ENCODE results near the gene COMMD7.
"Not testable (repeated sequence)": the region's sequence is repeated elsewhere in the genome, so short reads cannot be mapped to it uniquely, and the experiment has no call there.

Gene COMMD7

GRCh38 chr20:32765230-32765875 is 22.1 kb upstream of the COMMD7 start:
- DNase-seq, result not testable (repeated sequence)

- no peak for DNase-seq
Measured at GRCh38 chr20:32764005-32764960, 21.0 kb upstream of the COMMD7 start.

GRCh38 chr20:32763202-32764004 is 20.1 kb upstream of the COMMD7 start:
- no peak for DNase-seq

GRCh38 chr20:32762754-32763201 is 19.5 kb upstream of the COMMD7 start:
- no peak for DNase-seq

- DNase-seq, result peak; percentile 33
Measured at GRCh38 chr20:32761831-32762753, 18.8 kb upstream of the COMMD7 start, which contains the start of gene DNMT3B. TSS of gene DNMT3B (plus strand) at chr20:32762385. CDS start at chr20:32780324, 17,939 bp downstream.

- DNase-seq, result no peak
Measured at GRCh38 chr20:32761417-32761830, 18.2 kb upstream of the COMMD7 start.

GRCh38 chr20:32756156-32756555 is 12.9 kb upstream of the COMMD7 start:
- no peak for DNase-seq

- no peak for DNase-seq
Measured at GRCh38 chr20:32753731-32754130, 10.5 kb upstream of the COMMD7 start.

- DNase-seq, result no peak
Measured at GRCh38 chr20:32752458-32753250, 9.4 kb upstream of the COMMD7 start.

GRCh38 chr20:32751702-32752457 is 8.6 kb upstream of the COMMD7 start:
- no peak for DNase-seq

- DNase-seq, result no peak
Measured at GRCh38 chr20:32751293-32751692, 8.0 kb upstream of the COMMD7 start.

GRCh38 chr20:32749914-32750637 is 6.8 kb upstream of the COMMD7 start:
- no peak for DNase-seq

- DNase-seq, result no peak
Measured at GRCh38 chr20:32742322-32743236, 688 bp downstream of the COMMD7 start.

GRCh38 chr20:32741151-32741550 is 2.1 kb downstream of the COMMD7 start:
- DNase-seq, result no peak

GRCh38 chr20:32737371-32738223 is 5.7 kb downstream of the COMMD7 start:
- no peak for DNase-seq

- no peak for DNase-seq
Measured at GRCh38 chr20:32731882-32732266, 11.4 kb downstream of the COMMD7 start.

- not testable (repeated sequence) for DNase-seq
Measured at GRCh38 chr20:32729334-32729733, 13.9 kb downstream of the COMMD7 start.

All from SHP77 treated with DMSO at 0.1 percent for 48 hours (cell line).